ENCODE measurements around the gene CD164.
"Not testable (repeated sequence)": the region's sequence is repeated elsewhere in the genome, so short reads cannot be mapped to it uniquely, and the experiment has no call there.

CD164 gene

DNA sequence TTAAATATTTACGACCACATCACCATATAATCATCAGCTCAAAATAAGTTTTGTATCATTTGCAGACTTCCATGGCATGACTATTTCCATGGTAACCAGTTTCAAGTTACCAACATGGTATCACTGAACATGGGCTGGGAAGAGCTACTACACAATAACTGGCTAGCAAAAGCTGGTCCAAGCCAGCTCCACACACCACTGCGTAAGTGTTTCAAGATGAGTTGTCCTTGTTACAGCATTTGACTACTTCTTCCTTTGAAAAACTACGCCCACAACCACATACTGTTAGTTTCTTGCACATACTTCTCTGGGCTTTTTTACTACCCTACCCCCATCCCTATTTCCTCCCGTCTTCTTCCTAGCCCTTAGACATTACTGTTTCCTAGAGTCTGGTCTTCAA, 8.5 kb downstream of the CD164 start:
- peak; percentile 68 for DNase-seq

GRCh38 chr6:109373331-109373730, 8.9 kb downstream of the CD164 start:
- peak; percentile 48 for DNase-seq

DNA sequence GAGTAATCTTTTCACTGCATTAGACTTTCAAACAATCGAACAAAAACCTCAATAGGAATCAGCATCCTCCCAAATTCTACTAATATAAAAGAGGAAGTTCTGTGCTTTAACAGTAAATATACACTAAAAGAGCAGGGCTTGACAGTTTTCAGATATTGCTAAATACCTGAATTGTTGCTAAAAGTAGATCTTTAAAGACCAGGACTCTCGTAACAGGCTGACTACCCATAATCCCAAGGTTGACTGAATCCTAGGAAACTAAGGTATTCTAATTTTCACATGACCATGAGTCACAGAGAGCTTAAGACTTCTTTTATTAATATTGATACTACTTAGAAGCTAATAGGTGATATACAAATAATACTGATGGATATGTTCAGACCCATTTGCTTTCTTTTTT, 10.1 kb downstream of the CD164 start:
- no peak for DNase-seq

DNA sequence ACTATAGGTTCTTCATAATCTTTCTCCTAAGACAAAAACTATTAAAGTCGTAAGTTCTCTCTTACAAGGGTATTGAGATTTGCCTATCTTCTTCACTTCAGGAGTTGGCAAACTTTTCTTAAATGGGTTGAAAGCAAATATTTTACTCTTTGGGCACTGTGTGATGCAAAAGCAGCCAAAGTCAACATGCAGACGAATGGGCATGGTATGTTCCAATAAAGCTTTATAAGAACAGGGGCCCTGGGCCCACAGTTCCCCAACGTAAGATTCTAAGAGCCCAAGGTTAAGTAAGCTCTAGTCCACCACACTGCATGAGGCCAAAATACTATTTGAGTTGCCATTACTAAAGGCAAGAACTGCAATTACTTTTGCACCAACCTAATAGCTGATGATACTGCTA, 11.5 kb downstream of the CD164 start:
- no peak for DNase-seq

- no peak for DNase-seq
Measured at GRCh38 chr6:109370336-109370735, 11.9 kb downstream of the CD164 start.

DNA sequence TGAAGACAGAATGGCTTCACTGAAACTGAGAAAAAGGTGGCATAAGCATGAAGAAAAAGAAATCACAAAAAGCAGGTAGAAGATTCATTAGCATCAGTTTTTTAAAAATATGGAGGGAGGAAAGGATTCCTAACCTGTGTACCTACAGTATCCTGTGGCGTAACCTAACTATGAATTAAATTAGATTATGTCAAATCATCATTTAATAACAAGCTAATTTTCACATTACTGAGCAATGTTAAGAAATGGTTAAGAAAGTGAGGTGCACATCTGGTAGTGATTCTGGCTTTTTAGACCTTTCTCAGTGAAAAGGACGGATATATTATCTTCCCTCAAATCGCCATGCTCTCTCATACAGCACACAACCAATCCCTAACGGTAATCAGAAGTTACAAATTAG, 12.5 kb downstream of the CD164 start:
- no peak for DNase-seq

- not testable (repeated sequence) for DNase-seq
Measured at GRCh38 chr6:109364382-109365078, 17.7 kb downstream of the CD164 start.

DNA sequence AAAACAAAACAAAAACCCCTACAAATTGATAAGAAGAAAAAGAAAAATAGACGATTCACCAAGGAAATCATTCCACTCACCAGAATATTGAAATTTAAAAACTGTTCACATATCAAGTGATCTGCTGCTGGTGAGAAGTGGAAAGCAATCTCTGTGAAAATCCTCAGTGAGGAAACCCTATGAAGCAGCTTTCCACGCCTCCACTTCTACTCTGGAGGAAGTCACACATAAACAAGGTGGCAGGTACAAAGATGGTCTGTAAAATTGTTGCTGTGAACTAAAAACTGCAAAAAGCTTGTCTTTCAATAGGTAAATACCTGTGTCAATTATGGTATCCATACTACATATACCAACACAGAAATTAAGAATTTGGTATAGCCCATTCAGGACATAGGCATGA, 18.5 kb downstream of the CD164 start:
- DNase-seq: no peak

- no peak for DNase-seq
Measured at GRCh38 chr6:109362102-109362884, 20.0 kb downstream of the CD164 start.

- no peak for DNase-seq
Measured at GRCh38 chr6:109360791-109361190, 21.5 kb downstream of the CD164 start.

DNA sequence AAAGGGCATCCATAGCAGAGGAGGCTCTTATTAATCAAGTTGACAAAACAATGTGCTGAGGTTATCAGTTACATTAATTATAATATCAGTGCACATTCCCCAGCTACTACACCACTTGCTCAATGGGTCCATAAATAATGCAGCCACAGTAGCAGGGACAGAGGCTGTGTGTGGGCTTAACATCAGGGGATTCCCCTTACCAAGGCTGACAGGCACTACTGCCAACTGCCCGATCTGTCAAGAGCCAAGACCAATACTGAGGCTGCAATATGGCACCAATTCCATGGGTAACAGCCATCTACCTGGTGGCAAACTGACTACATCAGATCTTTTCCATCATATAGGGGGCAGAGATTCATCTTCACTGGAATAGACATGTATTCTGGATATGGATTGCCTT, 22.0 kb downstream of the CD164 start:
- no peak for DNase-seq

DNA sequence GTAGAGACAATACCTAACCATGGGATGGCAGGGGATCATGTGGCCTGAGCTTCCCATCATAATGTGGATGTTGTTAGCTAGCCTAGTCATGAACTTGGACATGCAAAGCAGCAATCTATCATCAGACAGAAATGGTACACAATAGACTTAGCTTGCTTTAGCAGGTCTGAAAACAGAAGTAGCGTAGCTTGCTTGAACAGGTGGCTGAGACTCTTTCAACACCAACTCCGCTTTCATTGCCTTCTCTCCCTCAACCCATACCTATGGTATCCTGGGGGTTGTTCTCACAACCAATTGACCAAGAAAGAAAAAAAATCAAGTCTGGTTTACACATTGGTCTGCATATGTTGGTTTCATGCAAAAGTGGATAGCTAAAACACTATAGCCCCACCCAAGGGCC, 23.0 kb downstream of the CD164 start:
- no peak for DNase-seq

- DNase-seq: no peak
Measured at GRCh38 chr6:109358204-109358603, 24.1 kb downstream of the CD164 start.

DNA sequence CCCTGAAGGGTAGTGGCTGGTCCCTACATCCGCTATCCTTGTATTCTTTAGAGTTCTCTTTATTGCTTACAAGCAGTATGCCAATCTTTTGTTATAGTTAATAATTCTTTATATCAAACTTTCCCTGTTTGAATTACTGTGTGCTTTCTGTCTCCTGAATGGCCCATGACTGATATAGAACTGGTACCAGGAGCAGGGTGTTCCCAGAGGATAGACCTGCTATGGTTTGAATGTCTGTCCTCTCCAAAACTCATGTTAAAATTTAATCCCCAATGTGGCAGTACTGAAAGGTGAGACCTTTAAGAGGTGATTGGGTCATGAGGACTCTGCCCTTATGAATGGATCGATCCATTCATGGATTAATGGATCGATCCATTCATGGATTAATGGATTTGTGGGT, 26.0 kb downstream of the CD164 start:
- no peak for DNase-seq

DNA sequence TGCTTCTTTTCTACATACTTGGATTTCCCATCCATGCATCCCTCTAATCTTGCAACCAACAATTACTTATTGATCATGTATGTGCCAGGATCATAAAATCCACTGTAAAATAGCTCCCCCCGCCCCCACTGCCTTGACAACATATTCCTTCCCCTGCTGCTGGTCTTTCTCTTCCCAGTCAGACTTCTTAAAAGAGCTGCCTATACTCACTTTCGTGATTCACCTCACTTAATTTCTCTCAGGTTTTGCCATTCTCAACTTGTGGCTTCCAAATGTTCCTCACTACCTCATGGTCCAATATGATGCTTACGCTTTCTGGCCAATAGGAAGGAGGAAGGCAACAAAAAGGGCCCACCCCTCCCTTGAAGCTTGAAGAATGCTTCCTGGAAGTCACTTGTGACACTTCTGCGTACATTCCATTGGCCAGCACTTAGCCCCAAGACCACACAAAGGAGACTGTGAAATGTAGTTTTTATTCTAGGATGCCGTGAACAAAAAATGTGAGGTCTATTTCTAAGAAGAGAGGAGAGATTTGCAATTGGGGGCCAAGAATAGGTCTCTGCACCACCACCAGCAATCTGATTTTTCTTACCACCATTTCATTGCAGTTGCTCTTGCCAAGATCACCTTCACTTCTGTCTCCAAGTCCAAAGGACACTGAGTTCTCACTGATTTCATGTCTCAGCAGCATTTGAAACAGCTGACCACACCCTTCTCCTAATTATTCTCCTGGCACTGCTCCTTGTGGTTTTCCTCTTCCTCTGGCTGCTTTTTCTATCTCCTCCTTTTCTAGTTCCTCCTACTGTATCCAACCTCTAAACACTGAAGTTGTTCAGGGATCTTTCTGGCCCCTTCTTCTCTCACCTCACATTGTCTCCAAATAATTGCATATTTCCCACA, 30.8 kb downstream of the CD164 start:
- DNase-seq: no peak

DNA sequence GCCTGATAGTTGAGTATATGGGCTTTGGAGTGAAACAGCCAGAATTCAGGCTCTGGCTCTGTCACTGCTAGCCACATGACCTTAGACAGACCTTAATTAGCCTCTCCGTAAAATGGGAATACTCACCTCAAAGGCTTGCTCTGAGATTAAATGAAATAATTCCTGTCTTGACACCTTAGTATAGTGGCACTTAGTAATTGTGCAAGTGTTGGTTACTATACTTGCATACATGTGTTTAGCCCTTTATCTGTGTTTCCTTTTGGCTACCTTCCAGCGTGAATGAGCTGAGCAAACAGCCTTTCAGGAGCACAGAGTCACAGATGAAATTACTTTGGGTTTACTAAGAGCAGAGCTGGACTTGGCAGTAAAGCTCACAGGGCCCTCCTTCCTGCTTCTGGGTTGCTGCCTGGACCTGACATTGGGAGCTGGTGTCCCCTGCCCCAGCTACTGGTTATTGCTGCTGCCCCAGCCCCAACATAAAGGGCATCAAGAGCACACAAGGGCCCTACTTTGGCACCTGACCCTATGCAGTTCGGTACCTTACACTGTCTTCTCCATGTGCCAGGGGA, 32.8 kb downstream of the CD164 start:
- DNase-seq: no peak

- DNase-seq: no peak
Measured at GRCh38 chr6:109348226-109348625, 34.0 kb downstream of the CD164 start.

GRCh38 chr6:109347779-109348178, 34.5 kb downstream of the CD164 start:
- no peak for DNase-seq

- DNase-seq: peak; percentile 8
Measured at GRCh38 chr6:109345986-109346385, 36.3 kb downstream of the CD164 start.

GRCh38 chr6:109344226-109344625, 38.0 kb downstream of the CD164 start:
- no peak for DNase-seq

- no peak for DNase-seq
Measured at GRCh38 chr6:109343518-109343917, 38.7 kb downstream of the CD164 start.

- DNase-seq: no peak
Measured at GRCh38 chr6:109342911-109343310, 39.4 kb downstream of the CD164 start.

GRCh38 chr6:109342506-109342905, 39.8 kb downstream of the CD164 start:
- no peak for DNase-seq

All from activated CD4-positive, alpha-beta T cell treated with anti-CD3 and anti-CD28 coated beads for 48 hours (primary cell).